ENCODE results near the gene LMNB1.
"Not testable (repeated sequence)": the region's sequence is repeated elsewhere in the genome, so short reads cannot be mapped to it uniquely, and the experiment has no call there.

Gene LMNB1

GRCh38 chr5:126776499-126777256 lies at the start of gene LMNB1:
LMNB1 (plus strand) TSS chr5:126777136; CDS start chr5:126777509, 373 bp downstream.
- H3K9ac ChIP-seq (ENCODE audit: low read length), result peak within 1 kb of the TSS; percentile 100
- H3K4me3 ChIP-seq (ENCODE audit: low read length), result peak within 1 kb of the TSS; percentile 78
- H3K9me3 ChIP-seq (ENCODE audit: control insufficient read depth, low read depth, low read length), result no peaks in the 10 kb centered on the region
- peaks cover 3% of the 10 kb centered on the region for H3K36me3 ChIP-seq (ENCODE audit: control insufficient read depth, low read depth, low read length)
- peaks cover 15% of the 10 kb centered on the region for H3K4me1 ChIP-seq (ENCODE audit: control insufficient read depth, low read depth, low read length)
- H3K27me3 ChIP-seq (ENCODE audit: control insufficient read depth, insufficient read depth, low read length), result no peaks in the 10 kb centered on the region
- H3K27ac ChIP-seq (ENCODE audit: low read length), result peak within 1 kb of the TSS; percentile 98

GRCh38 chr5:126732716-126733115 lies 44.2 kb upstream of the LMNB1 start:
- H3K36me3 ChIP-seq (ENCODE audit: control insufficient read depth, low read depth, low read length), result no peaks in the 10 kb centered on the region
- H3K4me1 ChIP-seq (ENCODE audit: control insufficient read depth, low read depth, low read length), result no peaks in the 10 kb centered on the region
- H3K9ac ChIP-seq (ENCODE audit: low read length), result no peak overlapping the region
- no peaks in the 10 kb centered on the region for H3K27me3 ChIP-seq (ENCODE audit: control insufficient read depth, insufficient read depth, low read length)
- no peaks in the 10 kb centered on the region for H3K9me3 ChIP-seq (ENCODE audit: control insufficient read depth, low read depth, low read length)
- H3K27ac ChIP-seq (ENCODE audit: low read length), result no peak overlapping the region
- no peak overlapping the region for H3K4me3 ChIP-seq (ENCODE audit: low read length)

GRCh38 chr5:126734573-126734972 lies 42.4 kb upstream of the LMNB1 start:
- not testable (repeated sequence) for H3K9ac ChIP-seq (ENCODE audit: low read length); H3K4me1 ChIP-seq (ENCODE audit: control insufficient read depth, low read depth, low read length); H3K27ac ChIP-seq (ENCODE audit: low read length); H3K9me3 ChIP-seq (ENCODE audit: control insufficient read depth, low read depth, low read length); H3K4me3 ChIP-seq (ENCODE audit: low read length); H3K36me3 ChIP-seq (ENCODE audit: control insufficient read depth, low read depth, low read length); H3K27me3 ChIP-seq (ENCODE audit: control insufficient read depth, insufficient read depth, low read length)

GRCh38 chr5:126736141-126736540 lies 40.8 kb upstream of the LMNB1 start:
- Histone ChIP-seq H3K4me3 (ENCODE audit: low read length) (no peak overlapping the region), H3K27ac (ENCODE audit: low read length) (no peak overlapping the region), H3K4me1 (ENCODE audit: control insufficient read depth, low read depth, low read length) (no peaks in the 10 kb centered on the region), H3K9ac (ENCODE audit: low read length) (no peak overlapping the region), H3K27me3 (ENCODE audit: control insufficient read depth, insufficient read depth, low read length) (no peaks in the 10 kb centered on the region), H3K9me3 (ENCODE audit: control insufficient read depth, low read depth, low read length) (no peaks in the 10 kb centered on the region), H3K36me3 (ENCODE audit: control insufficient read depth, low read depth, low read length) (no peaks in the 10 kb centered on the region)

- H3K36me3 ChIP-seq (ENCODE audit: control insufficient read depth, low read depth, low read length), result no peaks in the 10 kb centered on the region
- no peaks in the 10 kb centered on the region for H3K9me3 ChIP-seq (ENCODE audit: control insufficient read depth, low read depth, low read length)
- H3K4me3 ChIP-seq (ENCODE audit: low read length), result no peak overlapping the region
- H3K9ac ChIP-seq (ENCODE audit: low read length), result no peak overlapping the region
- no peaks in the 10 kb centered on the region for H3K27me3 ChIP-seq (ENCODE audit: control insufficient read depth, insufficient read depth, low read length)
- peaks cover 11% of the 10 kb centered on the region for H3K4me1 ChIP-seq (ENCODE audit: control insufficient read depth, low read depth, low read length)
- no peak overlapping the region for H3K27ac ChIP-seq (ENCODE audit: low read length)
These were observed 35.6 kb upstream of the LMNB1 start for GRCh38 chr5:126741361-126741760.

GRCh38 chr5:126742425-126742824 lies 34.5 kb upstream of the LMNB1 start:
- Histone ChIP-seq H3K9me3 (ENCODE audit: control insufficient read depth, low read depth, low read length) (no peaks in the 10 kb centered on the region), H3K27ac (ENCODE audit: low read length) (no peak overlapping the region), H3K4me1 (ENCODE audit: control insufficient read depth, low read depth, low read length) (peaks cover 13% of the 10 kb centered on the region), H3K4me3 (ENCODE audit: low read length) (no peak overlapping the region), H3K27me3 (ENCODE audit: control insufficient read depth, insufficient read depth, low read length) (no peaks in the 10 kb centered on the region), H3K36me3 (ENCODE audit: control insufficient read depth, low read depth, low read length) (no peaks in the 10 kb centered on the region), H3K9ac (ENCODE audit: low read length) (no peak overlapping the region)

GRCh38 chr5:126744836-126745235 lies 32.1 kb upstream of the LMNB1 start:
- Histone ChIP-seq H3K27ac (ENCODE audit: low read length) (no peak overlapping the region), H3K36me3 (ENCODE audit: control insufficient read depth, low read depth, low read length) (no peaks in the 10 kb centered on the region), H3K9me3 (ENCODE audit: control insufficient read depth, low read depth, low read length) (no peaks in the 10 kb centered on the region), H3K4me3 (ENCODE audit: low read length) (no peak overlapping the region), H3K9ac (ENCODE audit: low read length) (no peak overlapping the region), H3K27me3 (ENCODE audit: control insufficient read depth, insufficient read depth, low read length) (no peaks in the 10 kb centered on the region), H3K4me1 (ENCODE audit: control insufficient read depth, low read depth, low read length) (peaks cover 20% of the 10 kb centered on the region)

GRCh38 chr5:126745259-126745992 lies 31.5 kb upstream of the LMNB1 start:
- H3K4me1 ChIP-seq (ENCODE audit: control insufficient read depth, low read depth, low read length), result peaks cover 20% of the 10 kb centered on the region
- no peak overlapping the region for H3K9ac ChIP-seq (ENCODE audit: low read length)
- H3K4me3 ChIP-seq (ENCODE audit: low read length), result no peak overlapping the region
- H3K27me3 ChIP-seq (ENCODE audit: control insufficient read depth, insufficient read depth, low read length), result no peaks in the 10 kb centered on the region
- H3K27ac ChIP-seq (ENCODE audit: low read length), result no peak overlapping the region
- H3K36me3 ChIP-seq (ENCODE audit: control insufficient read depth, low read depth, low read length), result no peaks in the 10 kb centered on the region
- H3K9me3 ChIP-seq (ENCODE audit: control insufficient read depth, low read depth, low read length), result no peaks in the 10 kb centered on the region

- Histone ChIP-seq H3K27me3 (ENCODE audit: control insufficient read depth, insufficient read depth, low read length) (no peaks in the 10 kb centered on the region), H3K9ac (ENCODE audit: low read length) (no peak overlapping the region), H3K36me3 (ENCODE audit: control insufficient read depth, low read depth, low read length) (no peaks in the 10 kb centered on the region), H3K4me3 (ENCODE audit: low read length) (no peak overlapping the region), H3K27ac (ENCODE audit: low read length) (no peak overlapping the region), H3K9me3 (ENCODE audit: control insufficient read depth, low read depth, low read length) (no peaks in the 10 kb centered on the region), H3K4me1 (ENCODE audit: control insufficient read depth, low read depth, low read length) (peaks cover 20% of the 10 kb centered on the region)
These were observed 30.6 kb upstream of the LMNB1 start for GRCh38 chr5:126746290-126746689.

- no peak overlapping the region for H3K9ac ChIP-seq (ENCODE audit: low read length)
- H3K9me3 ChIP-seq (ENCODE audit: control insufficient read depth, low read depth, low read length), result no peaks in the 10 kb centered on the region
- no peak overlapping the region for H3K27ac ChIP-seq (ENCODE audit: low read length)
- no peaks in the 10 kb centered on the region for H3K27me3 ChIP-seq (ENCODE audit: control insufficient read depth, insufficient read depth, low read length)
- H3K36me3 ChIP-seq (ENCODE audit: control insufficient read depth, low read depth, low read length), result no peaks in the 10 kb centered on the region
- peaks cover 7% of the 10 kb centered on the region for H3K4me1 ChIP-seq (ENCODE audit: control insufficient read depth, low read depth, low read length)
- H3K4me3 ChIP-seq (ENCODE audit: low read length), result no peak overlapping the region
These were observed 24.7 kb upstream of the LMNB1 start for GRCh38 chr5:126752081-126752785.

- Histone ChIP-seq H3K4me1 (ENCODE audit: control insufficient read depth, low read depth, low read length) (peaks cover 2% of the 10 kb centered on the region), H3K9me3 (ENCODE audit: control insufficient read depth, low read depth, low read length) (no peaks in the 10 kb centered on the region), H3K4me3 (ENCODE audit: low read length) (no peak overlapping the region), H3K9ac (ENCODE audit: low read length) (no peak overlapping the region), H3K36me3 (ENCODE audit: control insufficient read depth, low read depth, low read length) (no peaks in the 10 kb centered on the region), H3K27ac (ENCODE audit: low read length) (no peak overlapping the region), H3K27me3 (ENCODE audit: control insufficient read depth, insufficient read depth, low read length) (no peaks in the 10 kb centered on the region)
These were observed 23.7 kb upstream of the LMNB1 start for GRCh38 chr5:126753227-126753626.
